Measurements from ENCODE around the gene RAB40B. TPM values are rescaled to one million over a fixed set of nuclear protein-coding genes. Genes with fewer than 3 reads are reported as not detected.

Gene RAB40B
- total RNA-seq, 1 donor from 2014 or later: 21.3 TPM

GRCh38 chr17:82605939-82606600, 92.4 kb downstream of the RAB40B start:
- no peak for DNase-seq
- no peak for ATAC-seq
- intact Hi-C loops (cut with micrococcal nuclease): no loop called here

Small RNA genes within 50 kb of the gene (microRNA-seq; reads per million reads assigned to microRNA genes)
- not detected for gene MIR4525 (ENCODE audit: borderline number of aligned reads)

Other genes starting within 250 kb of the RAB40B start
- gene CYBC1, start 247.9 kb downstream of the RAB40B start, total RNA-seq: 30.8 TPM
- 90.4 TPM for gene NARF, start 240.0 kb downstream of the RAB40B start, total RNA-seq
- gene FOXK2, start 179.0 kb downstream of the RAB40B start, total RNA-seq: 41.5 TPM
- gene WDR45B, start 50.3 kb downstream of the RAB40B start, total RNA-seq: 37.3 TPM
- 14.0 TPM for gene FN3KRP, start 18.0 kb upstream of the RAB40B start, total RNA-seq
- 92.6 TPM for gene FN3K, start 36.9 kb upstream of the RAB40B start, total RNA-seq
- 53.4 TPM for gene TBCD, start 53.4 kb upstream of the RAB40B start, total RNA-seq
- 0.15 TPM for gene ZNF750, start 141.3 kb upstream of the RAB40B start, total RNA-seq